DMS79 (cell line): Measurements from ENCODE around the gene ACER3.
A peak's percentile ranks its signal among the peaks of the same experiment; 100 is the strongest.
"Not testable (repeated sequence)": the region's sequence is repeated elsewhere in the genome, so short reads cannot be mapped to it uniquely, and the experiment has no call there.

Source experiments
- DNase-seq: peaks from one replicate; lab custom pipeline; 2025; lab: John Stamatoyannopoulos, UW

Gene ACER3

GRCh38 chr11:77058900-77059299 is 198.2 kb downstream of the ACER3 start:
- DNase-seq: no peak

GRCh38 chr11:77059806-77060205 is 199.1 kb downstream of the ACER3 start:
- no peak for DNase-seq

GRCh38 chr11:77060234-77060633 is 199.5 kb downstream of the ACER3 start:
- no peak for DNase-seq

- DNase-seq: not testable (repeated sequence)
These were observed 200.5 kb downstream of the ACER3 start for GRCh38 chr11:77061258-77061657.

- DNase-seq: no peak
These were observed 202.2 kb downstream of the ACER3 start for GRCh38 chr11:77062924-77063323.

GRCh38 chr11:77063407-77063806 is 202.7 kb downstream of the ACER3 start:
- no peak for DNase-seq

- no peak for DNase-seq
These were observed 203.1 kb downstream of the ACER3 start for GRCh38 chr11:77063861-77064260.

GRCh38 chr11:77064648-77065217 is 204.0 kb downstream of the ACER3 start:
- DNase-seq: no peak

- DNase-seq: no peak
These were observed 205.1 kb downstream of the ACER3 start for GRCh38 chr11:77065878-77066228.

GRCh38 chr11:77066229-77067042 is 205.7 kb downstream of the ACER3 start, which contains the start of gene CAPN5:
Gene CAPN5 (plus strand): TSS chr11:77066971. CDS start chr11:77084887, 17,916 bp downstream.
- DNase-seq: peak; percentile 81

GRCh38 chr11:77067861-77068443 is 207.2 kb downstream of the ACER3 start:
- no peak for DNase-seq

- DNase-seq: no peak
These were observed 208.0 kb downstream of the ACER3 start for GRCh38 chr11:77068457-77069335.

GRCh38 chr11:77069336-77069968 is 208.7 kb downstream of the ACER3 start:
- DNase-seq: peak; percentile 58

- DNase-seq: no peak
These were observed 209.4 kb downstream of the ACER3 start for GRCh38 chr11:77069969-77070582.

GRCh38 chr11:77071077-77071476 is 210.4 kb downstream of the ACER3 start:
- DNase-seq: no peak

GRCh38 chr11:77071671-77072605 is 211.2 kb downstream of the ACER3 start:
- DNase-seq: no peak

- no peak for DNase-seq
These were observed 212.2 kb downstream of the ACER3 start for GRCh38 chr11:77072851-77073327.

- no peak for DNase-seq
These were observed 212.7 kb downstream of the ACER3 start for GRCh38 chr11:77073328-77074001.

GRCh38 chr11:77074205-77074604 is 213.5 kb downstream of the ACER3 start:
- no peak for DNase-seq
